Measurements from ENCODE around the gene AK1.

The AK1 gene

GRCh38 chr9:127903557-127904475, 26.3 kb upstream of the AK1 start:
- no peak for DNase-seq (ENCODE audit: low read depth)
- no peak overlapping the region for H3K4me3 ChIP-seq (ENCODE audit: low read depth, low read length)
- TF ChIP-seq CTCF (conservative IDR thresholded peaks at IDR 0.05; ENCODE audit: low read depth, low read length) = no peak

DNA sequence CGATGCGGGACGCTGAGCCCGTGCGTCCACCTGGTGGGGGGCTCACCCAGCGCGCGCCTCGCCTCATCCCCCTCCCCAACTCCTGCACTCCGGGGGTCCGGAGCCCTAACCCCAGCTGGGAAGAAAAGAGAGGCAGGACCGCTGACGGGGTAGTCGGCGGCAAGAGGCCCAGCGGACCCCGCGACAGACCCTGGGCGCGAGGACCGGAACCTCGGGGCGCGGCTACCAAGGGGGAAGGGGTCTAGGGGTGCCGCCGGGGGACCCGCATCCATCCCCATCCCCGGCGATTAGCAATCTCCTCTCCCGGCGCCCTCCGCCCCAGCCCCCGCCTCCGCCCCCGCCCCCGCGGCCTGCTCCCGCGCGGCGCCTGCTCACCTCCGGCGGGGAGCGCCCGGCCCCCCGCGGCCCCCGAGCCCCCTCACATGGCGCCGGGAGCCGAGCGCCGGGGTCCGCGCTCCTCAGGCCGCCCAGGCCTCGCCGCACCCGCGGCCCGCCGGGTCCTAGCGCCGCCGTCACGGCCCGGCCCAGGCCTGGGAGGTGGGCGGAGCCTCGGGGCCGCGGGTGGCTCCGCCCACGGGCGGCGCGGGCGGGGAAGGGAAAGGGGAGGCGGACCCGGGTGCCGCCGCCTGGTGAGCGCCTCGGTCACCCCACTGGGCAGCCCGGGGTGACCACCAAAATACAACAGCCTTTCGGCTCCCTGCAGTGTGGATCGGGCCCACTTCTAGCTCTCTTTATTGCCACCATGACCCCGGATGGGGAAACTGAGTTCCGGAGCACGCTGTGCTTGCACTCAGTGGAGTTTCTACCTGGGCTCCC, 21.9 kb upstream of the AK1 start, which contains the start of gene ST6GALNAC6:
TSS of gene ST6GALNAC6 (minus strand) at position 476 of the 816 bp plus-strand sequence. CDS start 1,622 bp downstream, outside the sequence.
- H3K4me3 ChIP-seq (ENCODE audit: low read depth, low read length) = peak within 1 kb of the TSS; percentile 90
- no peak for TF ChIP-seq CTCF (conservative IDR thresholded peaks at IDR 0.05; ENCODE audit: low read depth, low read length)
- peak; percentile 77 for DNase-seq (ENCODE audit: low read depth)

GRCh38 chr9:127898433-127899127, 21.1 kb upstream of the AK1 start:
- peak; percentile 83 for DNase-seq (ENCODE audit: low read depth)
- no peak for TF ChIP-seq CTCF (conservative IDR thresholded peaks at IDR 0.05; ENCODE audit: low read depth, low read length)
- peak overlapping the region; percentile 90 for H3K4me3 ChIP-seq (ENCODE audit: low read depth, low read length)

DNA sequence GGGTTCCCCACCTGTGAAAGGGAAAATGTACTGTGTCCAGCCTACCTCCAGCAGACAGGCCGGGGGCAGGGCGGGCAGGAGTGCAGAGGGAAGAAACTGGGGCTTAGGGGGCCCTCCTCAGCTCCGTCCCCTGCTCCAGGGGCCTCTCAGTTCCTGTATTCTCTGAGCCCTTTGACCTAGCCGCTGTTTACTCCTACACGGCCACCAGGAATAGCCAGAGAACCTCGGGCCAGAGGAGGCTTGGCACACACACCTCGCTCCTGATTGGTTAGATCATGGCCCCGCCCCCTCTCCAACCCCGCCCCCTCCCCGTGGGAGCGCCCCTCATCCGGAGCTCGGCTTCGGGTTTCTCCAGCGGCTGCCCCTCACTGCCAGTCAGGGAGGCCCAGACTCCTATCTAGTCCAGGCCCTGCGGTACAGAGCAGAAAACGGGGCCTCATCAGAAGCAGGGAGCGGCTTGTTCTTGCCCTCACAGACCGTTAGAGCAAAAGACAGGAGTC, 19.8 kb upstream of the AK1 start:
- peak overlapping the region; percentile 42 for H3K4me3 ChIP-seq (ENCODE audit: low read depth, low read length)
- TF ChIP-seq CTCF (conservative IDR thresholded peaks at IDR 0.05; ENCODE audit: low read depth, low read length) = no peak
- peak; percentile 91 for DNase-seq (ENCODE audit: low read depth)

DNA sequence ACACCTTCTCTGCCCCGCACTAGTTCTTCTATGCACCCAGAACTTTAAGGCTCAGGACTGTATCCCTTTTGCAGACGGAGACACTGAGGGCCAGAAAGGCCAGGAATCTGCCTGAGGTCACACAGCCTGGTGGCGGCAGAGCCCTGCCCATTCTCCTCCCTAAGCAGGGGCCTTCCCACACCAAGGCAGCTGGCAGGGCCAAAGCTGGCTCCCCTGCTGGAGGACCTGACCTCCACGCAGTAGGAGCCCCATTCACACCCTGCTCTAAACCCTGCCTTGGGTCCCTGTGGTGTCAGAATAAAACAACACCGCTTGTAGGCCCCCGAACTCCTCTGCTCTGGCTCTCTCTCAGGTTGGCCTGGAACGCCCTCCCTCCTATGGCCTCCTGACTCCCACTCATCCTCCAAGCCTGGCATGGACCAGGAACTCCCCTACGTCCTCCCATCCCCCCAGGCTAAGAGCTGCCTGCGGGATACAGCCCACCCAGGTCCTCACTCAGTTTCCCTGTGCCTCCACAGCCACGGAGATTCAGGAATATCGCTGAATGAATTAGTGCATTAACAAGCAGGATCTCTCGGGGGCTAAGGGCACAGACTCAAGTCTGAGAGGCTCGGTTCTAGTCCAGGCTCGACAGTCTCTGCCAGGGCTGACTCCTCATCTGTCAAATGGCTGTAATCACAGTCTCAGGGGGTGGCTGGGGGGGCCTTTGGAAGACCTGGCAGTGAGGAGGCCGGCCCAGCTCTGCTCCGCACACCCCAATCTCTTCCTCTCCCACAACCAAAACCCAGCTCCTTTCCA, 19.1 kb upstream of the AK1 start:
- no peak for TF ChIP-seq CTCF (conservative IDR thresholded peaks at IDR 0.05; ENCODE audit: low read depth, low read length)
- H3K4me3 ChIP-seq (ENCODE audit: low read depth, low read length) = peak overlapping the region; percentile 42
- no peak for DNase-seq (ENCODE audit: low read depth)

DNA sequence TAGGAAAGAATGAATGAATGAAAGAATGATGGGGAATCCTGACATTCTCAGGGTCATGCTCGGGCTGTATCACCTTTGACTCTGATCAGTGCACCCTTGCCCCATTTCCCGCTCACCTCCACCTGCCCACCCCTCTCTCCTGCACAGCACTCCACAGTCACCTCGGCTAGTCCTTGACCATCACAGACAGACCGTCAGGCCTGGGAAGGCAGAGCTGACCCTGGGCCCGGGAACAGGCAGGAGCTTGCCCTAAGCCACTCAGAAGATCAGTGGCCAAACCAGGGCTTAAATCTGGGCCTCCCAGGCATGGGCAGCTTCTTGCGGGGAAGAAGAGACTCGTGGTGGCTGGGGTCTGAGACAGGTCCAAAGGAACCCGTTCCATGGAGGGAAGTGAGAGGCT, 18.3 kb upstream of the AK1 start:
- no peak for TF ChIP-seq CTCF (conservative IDR thresholded peaks at IDR 0.05; ENCODE audit: low read depth, low read length)
- H3K4me3 ChIP-seq (ENCODE audit: low read depth, low read length) = no peak overlapping the region
- DNase-seq (ENCODE audit: low read depth) = no peak
